ENCODE results near the gene RACK1.
"Not testable (repeated sequence)": the region's sequence is repeated elsewhere in the genome, so short reads cannot be mapped to it uniquely, and the experiment has no call there.

GRCh38 chr5:181214249-181214648 is 29.5 kb downstream of the RACK1 start:
- TF ChIP-seq SYNCRIP (IDR thresholded peaks at IDR 0.05; ENCODE audit: insufficient read depth, low read depth, low read length); FOXM1 (CRISPR knock-in tag; IDR thresholded peaks at IDR 0.05); CTCF (CRISPR knock-in tag; IDR thresholded peaks at IDR 0.05); SP2 (CRISPR knock-in tag; IDR thresholded peaks at IDR 0.05); MYC (CRISPR knock-in tag; IDR thresholded peaks at IDR 0.05; ENCODE audit: borderline replicate concordance): not testable (repeated sequence)

Measured in HepG2 (cell line).